ENCODE results near the gene ADAMTS2. TPM values are rescaled to one million over a fixed set of nuclear protein-coding genes. Genes with fewer than 3 reads are reported as not detected.

Gene ADAMTS2
- total RNA-seq, 1 experiment from 2014 or later, result 3.9 TPM

GRCh38 chr5:179228341-179229121 lies 116.7 kb downstream of the ADAMTS2 start:
- CTCF ChIA-PET, result interaction anchor here (1.0 kb wide), 1 partner anchor 265 kb away, joined by 5 read pairs; no protein-coding TSS in a partner anchor
- H3K4me3 ChIP-seq (replicated peaks in 1 of 2; ENCODE audit: low read depth in 1 of 2, low read length in 2 of 2), result no peak overlapping the region
- ATAC-seq, result peak; percentile 52; the same call in 1 of the 2 replicates

GRCh38 chr5:179227580-179228311 lies 117.5 kb downstream of the ADAMTS2 start:
- Histone ChIP-seq H4K20me1 (ENCODE audit: insufficient read depth) (no peaks in the 10 kb centered on the region), H3K9me2 (ENCODE audit: insufficient read depth) (no peaks in the 10 kb centered on the region), H3K4me2 (ENCODE audit: low read length) (no peak overlapping the region), H3K36me3 (ENCODE audit: control insufficient read depth in 1 of 2, insufficient read depth in 2 of 2, low read length in 2 of 2) (no peaks in the 10 kb centered on the region), H2AFZ (ENCODE audit: low read depth, low read length, poor library complexity, severe bottlenecking) (no peak overlapping the region), H3K4me1 (ENCODE audit: control insufficient read depth in 1 of 2, insufficient read depth in 2 of 2, low read length in 2 of 2) (no peaks in the 10 kb centered on the region), H3K79me2 (ENCODE audit: insufficient read depth, low read length) (no peaks in the 10 kb centered on the region), H3K27me3 (ENCODE audit: insufficient read depth, low read length) (no peaks in the 10 kb centered on the region), H3K4me3 (replicated peaks in 1 of 2; ENCODE audit: low read depth in 1 of 2, low read length in 2 of 2) (no peak overlapping the region), H3K9me3 (ENCODE audit: control insufficient read depth in 1 of 2, insufficient read depth in 1 of 2, low read depth in 1 of 2, low read length in 2 of 2) (no peaks in the 10 kb centered on the region), H3K9ac (ENCODE audit: low read length) (no peak overlapping the region), H3K27ac (ENCODE audit: low read depth, low read length) (no peak overlapping the region)
- DNase-seq (ENCODE audit: low read depth, low spot score), result no peak
- ChIA-PET POLR2A (no interaction called here), RAD21 (ENCODE audit: low non-redundant PET in 1 of 2, low total read pairs in 2 of 2, uncharacterized antibody in 2 of 2, unreplicated experiment in 2 of 2) (no interaction called here), CTCF (no interaction called here)
- ATAC-seq, result no peak
- intact Hi-C loops (cut with micrococcal nuclease), result no loop called here
- BruUV-seq (replicated peaks), result no TSS peak
- no peak for TF ChIP-seq EZH2phosphoT487 (IDR thresholded peaks at IDR 0.05; ENCODE audit: borderline replicate concordance)
- no peak for TF ChIP-seq MAX (IDR thresholded peaks at IDR 0.05)
- TF ChIP-seq ZNF274 (IDR thresholded peaks at IDR 0.05; ENCODE audit: low read depth, low read length), result no peak
- TF ChIP-seq EGR1 (IDR thresholded peaks at IDR 0.05; ENCODE audit: low read depth), result no peak
- no peak for TF ChIP-seq CTCF (IDR thresholded peaks at IDR 0.05 in 2 of 3, conservative IDR thresholded peaks at IDR 0.05 in 1 of 3; ENCODE audit: borderline replicate concordance in 1 of 3, insufficient read depth in 1 of 3, low read depth in 2 of 3, low read length in 2 of 3)
- no peak for TF ChIP-seq ZBTB33 (IDR thresholded peaks at IDR 0.05; ENCODE audit: extremely low read depth, insufficient replicate concordance, low read length)
- no peak for TF ChIP-seq POLR2A (IDR thresholded peaks at IDR 0.05; ENCODE audit: borderline replicate concordance, extremely low read depth, insufficient read depth, insufficient read length)
- TF ChIP-seq CEBPB (IDR thresholded peaks at IDR 0.05; ENCODE audit: low read depth), result no peak
- no peak for TF ChIP-seq FOSL1 (IDR thresholded peaks at IDR 0.05; ENCODE audit: low read depth)

More at GRCh38 chr5:179228341-179229121, 116.7 kb downstream of the ADAMTS2 start:
- no peaks in the 10 kb centered on the region for H3K79me2 ChIP-seq (ENCODE audit: insufficient read depth, low read length)
- no peak for TF ChIP-seq MAX (IDR thresholded peaks at IDR 0.05)
- TF ChIP-seq FOSL1 (IDR thresholded peaks at IDR 0.05; ENCODE audit: low read depth), result no peak
- no peak overlapping the region for H3K4me2 ChIP-seq (ENCODE audit: low read length)
- H2AFZ ChIP-seq (ENCODE audit: low read depth, low read length, poor library complexity, severe bottlenecking), result no peak overlapping the region
- H3K9me2 ChIP-seq (ENCODE audit: insufficient read depth), result no peaks in the 10 kb centered on the region
- no peaks in the 10 kb centered on the region for H4K20me1 ChIP-seq (ENCODE audit: insufficient read depth)
- no peak overlapping the region for H3K9ac ChIP-seq (ENCODE audit: low read length)
- DNase-seq (ENCODE audit: low read depth, low spot score), result no peak
- intact Hi-C loops (cut with micrococcal nuclease), result no loop called here
- H3K4me1 ChIP-seq (ENCODE audit: control insufficient read depth in 1 of 2, insufficient read depth in 2 of 2, low read length in 2 of 2), result no peaks in the 10 kb centered on the region
- POLR2A ChIA-PET, result no interaction called here
- H3K9me3 ChIP-seq (ENCODE audit: control insufficient read depth in 1 of 2, insufficient read depth in 1 of 2, low read depth in 1 of 2, low read length in 2 of 2), result no peaks in the 10 kb centered on the region
- no peaks in the 10 kb centered on the region for H3K36me3 ChIP-seq (ENCODE audit: control insufficient read depth in 1 of 2, insufficient read depth in 2 of 2, low read length in 2 of 2)
- no TSS peak for BruUV-seq (replicated peaks)
- RAD21 ChIA-PET (ENCODE audit: low non-redundant PET in 1 of 2, low total read pairs in 2 of 2, uncharacterized antibody in 2 of 2, unreplicated experiment in 2 of 2), result no interaction called here
- H3K27ac ChIP-seq (ENCODE audit: low read depth, low read length), result no peak overlapping the region
- H3K27me3 ChIP-seq (ENCODE audit: insufficient read depth, low read length), result no peaks in the 10 kb centered on the region

Measured in HCT116 (cell line).